ENCODE measurements around the gene STX8.

Gene STX8

DNA sequence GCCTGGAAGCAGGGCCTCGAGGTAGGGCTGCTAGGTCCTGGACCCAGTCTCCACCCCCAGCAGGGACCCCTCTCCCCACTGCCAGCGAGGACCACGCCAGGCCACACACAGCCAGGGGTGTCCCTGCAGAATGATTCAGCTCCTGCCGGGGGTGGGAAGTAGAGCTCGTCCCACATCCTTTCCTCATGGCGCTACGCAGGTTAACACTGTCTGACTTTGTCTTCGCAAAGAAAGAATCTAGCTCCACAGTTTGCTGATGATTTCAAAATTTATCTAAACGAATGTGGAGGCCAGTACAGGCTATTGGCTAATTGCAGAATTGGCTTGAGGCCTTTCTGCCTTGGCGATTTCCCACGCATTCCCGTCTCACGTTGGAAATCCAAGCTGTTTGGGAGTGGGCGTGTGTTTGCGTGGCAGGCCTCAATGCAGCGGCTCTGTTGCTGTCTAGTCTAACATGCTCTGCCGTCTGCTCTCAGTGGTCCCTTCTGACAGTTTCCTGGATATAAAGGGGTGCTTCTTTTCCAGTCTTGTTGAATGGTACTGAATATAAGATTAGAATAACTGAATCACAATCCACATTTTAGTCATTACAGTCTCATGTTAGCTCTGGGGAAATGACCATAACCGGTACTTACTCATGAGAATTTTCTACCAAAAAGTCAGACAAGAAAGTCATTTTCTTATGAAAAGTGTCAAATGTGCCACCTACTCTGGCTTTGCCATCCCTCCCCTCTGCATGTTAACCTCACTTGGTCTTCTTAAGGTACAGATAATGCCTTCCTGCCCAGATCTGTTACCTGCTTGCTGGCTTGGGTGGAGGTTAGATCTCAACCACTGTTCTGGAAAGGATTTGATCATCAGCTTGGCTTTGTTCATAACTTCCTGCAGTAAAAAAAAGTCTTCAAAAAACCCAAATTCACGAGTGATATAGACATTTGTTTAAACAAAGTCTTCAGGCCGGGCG, 301.9 kb downstream of the STX8 start:
- TF ChIP-seq CTCF (IDR thresholded peaks at IDR 0.05; ENCODE audit: low read depth, low read length), result no peak
- Histone ChIP-seq H3K27ac (no peak overlapping the region), H3K4me3 (ENCODE audit: low read depth, low read length) (no peak overlapping the region), H3K27me3 (ENCODE audit: insufficient read depth, low read depth, severe bottlenecking) (no peaks in the 10 kb centered on the region), H3K9me3 (ENCODE audit: severe bottlenecking) (no peaks in the 10 kb centered on the region), H3K36me3 (no peaks in the 10 kb centered on the region)
- no peak for DNase-seq

- H3K27ac ChIP-seq, result no peak overlapping the region; the same call in 1 of the 2 replicates
- H3K36me3 ChIP-seq, result no peaks in the 10 kb centered on the region
- peak; percentile 16; the same call in 1 of the 2 replicates for TF ChIP-seq CTCF (IDR thresholded peaks at IDR 0.05; ENCODE audit: low read depth, low read length)
- no peak overlapping the region for H3K4me3 ChIP-seq (ENCODE audit: low read depth, low read length)
- DNase-seq, result no peak
- H3K9me3 ChIP-seq (ENCODE audit: severe bottlenecking), result no peaks in the 10 kb centered on the region
- H3K27me3 ChIP-seq (ENCODE audit: insufficient read depth, low read depth, severe bottlenecking), result no peaks in the 10 kb centered on the region
Measured at GRCh38 chr17:9272501-9273200, 303.0 kb downstream of the STX8 start.

DNA sequence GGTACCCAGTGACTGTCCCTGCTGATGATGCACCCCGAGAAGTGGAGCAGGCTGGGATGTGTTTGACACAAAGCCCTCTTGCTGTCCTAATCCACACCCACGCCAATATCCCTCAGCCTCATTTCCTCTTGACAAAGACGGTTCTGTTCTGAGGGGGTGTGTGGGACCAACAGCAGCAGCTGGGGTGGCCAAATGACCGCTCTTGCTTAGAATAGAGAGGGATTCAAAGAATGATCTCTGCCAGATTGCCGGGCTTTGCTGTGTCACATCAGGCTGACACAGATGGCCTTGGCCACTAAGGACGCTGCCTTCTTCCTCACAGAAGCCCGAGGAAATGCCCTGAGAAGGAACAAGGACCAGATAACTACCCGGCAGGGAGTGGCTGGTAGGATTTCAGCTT, 303.6 kb downstream of the STX8 start:
- TF ChIP-seq CTCF (IDR thresholded peaks at IDR 0.05; ENCODE audit: low read depth, low read length), result no peak
- H3K27ac ChIP-seq, result peak overlapping the region; percentile 18; the same call in 1 of the 2 replicates
- peak; percentile 50 for DNase-seq
- H3K9me3 ChIP-seq (ENCODE audit: severe bottlenecking), result no peaks in the 10 kb centered on the region
- no peaks in the 10 kb centered on the region for H3K27me3 ChIP-seq (ENCODE audit: insufficient read depth, low read depth, severe bottlenecking)
- no peaks in the 10 kb centered on the region for H3K36me3 ChIP-seq
- H3K4me3 ChIP-seq (ENCODE audit: low read depth, low read length), result no peak overlapping the region

DNA sequence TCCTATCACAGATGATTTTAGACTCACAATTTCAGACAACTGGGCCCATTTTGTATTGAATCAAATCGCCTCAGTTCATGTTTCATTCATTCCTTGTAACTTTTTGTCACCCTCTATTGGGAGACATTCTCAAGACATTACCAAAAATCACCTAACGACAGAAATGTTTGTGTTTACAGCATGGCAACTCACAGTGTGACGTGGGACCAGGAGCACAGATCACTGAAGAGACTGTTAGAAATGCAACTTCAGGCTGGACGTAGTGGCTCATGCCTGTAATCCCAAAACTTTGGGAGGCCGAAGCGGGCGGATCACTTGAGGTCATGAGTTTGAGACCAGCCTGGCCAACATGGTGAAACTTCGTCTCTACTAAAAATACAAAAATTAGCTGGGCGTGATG, 304.7 kb downstream of the STX8 start:
- Histone ChIP-seq H3K4me3 (ENCODE audit: low read depth, low read length) (no peak overlapping the region), H3K27ac (no peak overlapping the region), H3K36me3 (no peaks in the 10 kb centered on the region), H3K27me3 (ENCODE audit: insufficient read depth, low read depth, severe bottlenecking) (no peaks in the 10 kb centered on the region), H3K9me3 (ENCODE audit: severe bottlenecking) (no peaks in the 10 kb centered on the region)
- no peak for TF ChIP-seq CTCF (IDR thresholded peaks at IDR 0.05; ENCODE audit: low read depth, low read length)
- no peak for DNase-seq

DNA sequence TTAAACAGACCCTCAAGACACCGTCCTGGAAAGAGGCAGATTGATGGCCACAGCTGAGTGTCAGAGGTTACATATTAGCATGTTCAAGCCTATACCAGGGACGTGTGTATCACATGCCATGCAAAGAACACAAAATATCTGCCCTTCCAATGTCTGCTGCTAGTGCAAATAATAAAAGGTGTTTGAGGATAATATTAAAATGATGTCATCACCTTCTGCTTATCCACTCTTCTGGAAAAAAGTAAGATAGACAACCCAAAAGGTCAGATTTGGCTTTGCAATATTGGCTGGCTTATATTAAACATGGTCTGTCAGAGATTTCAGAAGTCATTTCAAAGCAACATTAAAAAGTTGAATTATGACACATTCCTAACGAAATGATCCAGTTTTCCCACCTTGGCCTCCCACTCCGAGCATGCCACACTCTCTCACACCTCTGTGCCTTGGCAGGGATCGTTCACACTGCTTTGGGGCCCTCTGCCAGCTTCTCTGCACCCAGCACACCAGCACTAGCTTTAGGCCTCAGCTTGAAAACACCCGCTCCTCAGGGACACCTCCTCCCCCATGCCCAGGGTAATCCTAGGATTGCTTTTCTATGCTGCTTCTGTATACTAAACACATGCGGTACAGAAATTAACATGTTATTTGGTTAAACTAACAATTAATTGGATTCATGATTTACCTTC, 306.1 kb downstream of the STX8 start:
- no peaks in the 10 kb centered on the region for H3K9me3 ChIP-seq (ENCODE audit: severe bottlenecking)
- H3K36me3 ChIP-seq, result no peaks in the 10 kb centered on the region
- H3K27ac ChIP-seq, result no peak overlapping the region
- H3K27me3 ChIP-seq (ENCODE audit: insufficient read depth, low read depth, severe bottlenecking), result no peaks in the 10 kb centered on the region
- TF ChIP-seq CTCF (IDR thresholded peaks at IDR 0.05; ENCODE audit: low read depth, low read length), result no peak
- no peak for DNase-seq
- no peak overlapping the region for H3K4me3 ChIP-seq (ENCODE audit: low read depth, low read length)

Data from WERI-Rb-1 (cell line).